Activated T-cell treated with anti-CD3 and anti-CD28 coated beads, Interleukin-2, amount 50 U/mL, for 4 hours (primary cell): Measurements from ENCODE around the gene HABP4. TPM values are rescaled to one million over a fixed set of nuclear protein-coding genes. Genes with fewer than 3 reads are reported as not detected.

ENCODE experiments used
- ATAC-seq, 2 donors: fragments of 200-7000 bp; cut with Tn5 transposase; one replicate each; pipeline ENCODE4 v1.10.0; 2021
- DNase-seq: peaks from one replicate; pipeline ENCODE4 v3.0.0-alpha.2; 2020
- H3K27me3 Mint-ChIP-seq: one replicate; pipeline ENCODE4 v1.8.0; 2021; ENCODE audit warnings: low read depth, mixed read lengths
- H3K36me3 Mint-ChIP-seq: one replicate; pipeline ENCODE4 v1.8.0; 2022; ENCODE audit warnings: mixed read lengths; ENCODE audit not compliant: insufficient read depth
- H3K4me1 Mint-ChIP-seq: one replicate; pipeline ENCODE4 v1.8.0; 2021; ENCODE audit warnings: low read depth, mixed read lengths
- H3K4me3 Mint-ChIP-seq: one replicate; pipeline ENCODE4 v1.8.0; 2021; ENCODE audit warnings: mild to moderate bottlenecking, moderate library complexity, mixed read lengths
- H3K9me3 Mint-ChIP-seq: one replicate; pipeline ENCODE4 v1.8.0; 2021; ENCODE audit warnings: mixed read lengths
- total RNA-seq, 3 donors: library from RNA; stranded (reverse); gene quantifications; one replicate each; pipeline ENCODE4 v1.2.1, GENCODE V29; 2021

The HABP4 gene
- total RNA-seq, 3 donors from 2014 or later, result 8.8 to 15.2 (median 10.3) TPM

DNA sequence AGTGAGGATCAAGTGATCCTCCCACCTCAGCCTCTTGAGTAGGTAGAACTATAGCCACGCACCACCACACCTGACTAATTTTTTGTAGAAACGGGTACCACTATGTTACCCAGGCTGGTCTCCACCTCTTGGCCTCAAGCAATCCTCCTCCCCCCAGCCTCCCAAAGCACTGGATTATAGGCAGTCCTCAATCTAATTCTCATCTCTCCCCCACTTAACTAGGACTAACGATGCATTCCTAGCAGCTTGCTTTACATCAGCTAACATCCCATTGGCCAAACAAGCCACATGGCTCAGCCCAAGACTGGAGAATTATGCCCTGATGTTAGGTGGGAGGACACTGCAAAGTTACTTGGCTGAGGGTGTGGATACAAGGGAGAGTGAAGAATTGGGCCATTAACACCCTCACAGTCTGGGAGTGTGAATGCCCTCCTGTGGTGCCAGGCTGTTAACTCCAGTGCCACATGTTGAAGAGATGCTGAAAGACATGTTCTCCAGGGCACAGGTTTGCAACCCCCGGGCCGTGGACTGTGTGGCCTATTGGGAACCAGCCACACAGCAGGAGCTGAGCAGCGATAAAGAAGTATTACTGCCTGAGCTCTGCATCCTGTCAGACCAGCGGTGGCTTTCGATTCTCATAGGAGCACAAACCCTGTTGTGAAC lies 26.5 kb upstream of the HABP4 start:
- H3K9me3 Mint-ChIP-seq, result no peaks in the 10 kb centered on the region
- no peak for DNase-seq
- no peak overlapping the region for H3K4me3 Mint-ChIP-seq
- no peak for ATAC-seq
- H3K27me3 Mint-ChIP-seq, result no peaks in the 10 kb centered on the region
- H3K4me1 Mint-ChIP-seq, result peaks cover 25% of the 10 kb centered on the region
- H3K36me3 Mint-ChIP-seq, result no peaks in the 10 kb centered on the region

DNA sequence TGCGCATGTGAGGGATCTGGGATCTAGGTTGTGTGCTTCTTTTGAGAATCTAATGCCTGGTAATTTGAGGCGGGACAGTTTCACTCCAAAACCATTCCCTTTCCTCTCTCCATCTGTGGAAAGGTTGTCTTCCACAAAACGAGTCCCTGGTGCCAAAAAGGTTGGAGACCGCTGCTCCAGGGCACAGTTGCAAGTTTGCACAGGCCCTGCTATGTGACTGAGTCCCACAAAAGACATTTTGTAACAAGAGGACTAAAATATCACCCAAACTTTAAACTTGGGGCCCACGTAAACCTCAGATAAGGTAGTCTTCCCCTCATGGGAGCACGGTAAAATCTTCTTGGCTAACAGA lies 26.0 kb upstream of the HABP4 start:
- H3K27me3 Mint-ChIP-seq, result no peaks in the 10 kb centered on the region
- ATAC-seq (no peak), DNase-seq (no peak)
- no peaks in the 10 kb centered on the region for H3K9me3 Mint-ChIP-seq
- peaks cover 25% of the 10 kb centered on the region for H3K4me1 Mint-ChIP-seq
- H3K36me3 Mint-ChIP-seq, result no peaks in the 10 kb centered on the region
- H3K4me3 Mint-ChIP-seq, result no peak overlapping the region

GRCh38 chr9:96425500-96426169 lies 24.3 kb upstream of the HABP4 start:
- Mint-ChIP-seq H3K4me3 (no peak overlapping the region), H3K27me3 (no peaks in the 10 kb centered on the region), H3K4me1 (peaks cover 11% of the 10 kb centered on the region), H3K9me3 (no peaks in the 10 kb centered on the region), H3K36me3 (no peaks in the 10 kb centered on the region)
- ATAC-seq (no peak), DNase-seq (no peak)

GRCh38 chr9:96429732-96430131 lies 20.2 kb upstream of the HABP4 start:
- Mint-ChIP-seq H3K36me3 (no peaks in the 10 kb centered on the region), H3K4me1 (peaks cover 5% of the 10 kb centered on the region), H3K4me3 (no peak overlapping the region), H3K27me3 (peaks cover 2% of the 10 kb centered on the region), H3K9me3 (no peaks in the 10 kb centered on the region)
- no peak for DNase-seq
- no peak for ATAC-seq

GRCh38 chr9:96430377-96430776 lies 19.6 kb upstream of the HABP4 start:
- Mint-ChIP-seq H3K9me3 (no peaks in the 10 kb centered on the region), H3K36me3 (no peaks in the 10 kb centered on the region), H3K4me1 (peaks cover 6% of the 10 kb centered on the region), H3K27me3 (peaks cover 2% of the 10 kb centered on the region), H3K4me3 (no peak overlapping the region)
- ATAC-seq (no peak), DNase-seq (no peak)

- ATAC-seq, result no peak
- no peak overlapping the region for H3K4me3 Mint-ChIP-seq
- H3K9me3 Mint-ChIP-seq, result no peaks in the 10 kb centered on the region
- H3K4me1 Mint-ChIP-seq, result peaks cover 2% of the 10 kb centered on the region
- no peaks in the 10 kb centered on the region for H3K36me3 Mint-ChIP-seq
- H3K27me3 Mint-ChIP-seq, result peaks cover 2% of the 10 kb centered on the region
- no peak for DNase-seq
Observed at GRCh38 chr9:96435345-96435744, 14.6 kb upstream of the HABP4 start.

DNA sequence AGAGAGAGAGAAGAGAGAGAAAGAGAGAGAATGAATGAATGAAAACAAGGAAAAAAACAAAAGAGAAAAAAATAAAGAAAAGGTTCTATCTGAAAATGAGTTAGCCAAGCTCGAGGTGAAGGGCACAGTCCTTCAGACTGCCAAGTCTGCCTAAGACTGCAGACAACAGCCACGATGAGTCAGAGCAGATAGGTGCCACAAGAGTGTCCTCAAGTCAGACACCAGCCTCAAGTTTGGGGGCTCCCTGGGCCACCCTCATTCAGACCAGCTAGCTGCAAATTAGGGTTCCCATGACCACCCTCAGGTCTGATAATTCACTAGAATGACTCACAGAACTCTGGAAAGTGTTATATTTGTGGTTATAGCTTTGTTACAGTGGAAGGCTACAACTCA lies 13.9 kb upstream of the HABP4 start:
- DNase-seq (no peak), ATAC-seq (peak in 1 of 2 donors; percentile 53)
- Mint-ChIP-seq H3K9me3 (no peaks in the 10 kb centered on the region), H3K27me3 (peaks cover 2% of the 10 kb centered on the region), H3K36me3 (no peaks in the 10 kb centered on the region), H3K4me1 (peaks cover 2% of the 10 kb centered on the region), H3K4me3 (no peak overlapping the region)

GRCh38 chr9:96436456-96437126 lies 13.4 kb upstream of the HABP4 start:
- Mint-ChIP-seq H3K36me3 (no peaks in the 10 kb centered on the region), H3K4me1 (peaks cover 2% of the 10 kb centered on the region), H3K4me3 (no peak overlapping the region), H3K9me3 (no peaks in the 10 kb centered on the region), H3K27me3 (peaks cover 2% of the 10 kb centered on the region)
- ATAC-seq (no peak), DNase-seq (no peak)

- ATAC-seq (no peak), DNase-seq (no peak)
- Mint-ChIP-seq H3K27me3 (peaks cover 2% of the 10 kb centered on the region), H3K4me1 (peaks cover 2% of the 10 kb centered on the region), H3K4me3 (no peak overlapping the region), H3K36me3 (no peaks in the 10 kb centered on the region), H3K9me3 (no peaks in the 10 kb centered on the region)
Observed at GRCh38 chr9:96437454-96437853, 12.5 kb upstream of the HABP4 start.

DNA sequence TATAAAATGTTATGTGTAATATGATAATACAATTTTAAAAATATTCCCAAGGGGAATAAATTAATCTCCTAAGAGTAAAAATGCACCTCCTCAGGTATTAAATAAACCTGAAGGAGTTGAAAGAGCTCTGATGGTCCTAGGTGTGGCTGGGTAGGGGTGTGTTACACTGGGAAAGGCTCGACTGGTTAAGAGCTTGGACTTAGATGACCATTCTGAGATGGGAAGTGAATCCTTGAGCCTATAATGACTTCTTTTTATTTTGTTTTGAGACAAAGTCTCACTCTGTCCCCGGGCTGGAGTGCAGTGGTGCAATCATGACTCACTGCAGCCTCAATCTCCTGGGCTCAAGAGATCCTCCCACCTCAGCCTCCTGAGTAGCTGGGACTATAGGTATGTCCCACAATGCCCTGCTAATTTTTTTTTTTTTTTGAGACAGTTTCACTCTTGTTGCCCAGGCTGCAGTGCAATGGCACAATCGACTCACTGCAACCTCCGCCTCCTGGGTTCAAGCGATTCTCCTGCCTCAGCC lies 9.2 kb upstream of the HABP4 start:
- Mint-ChIP-seq H3K4me1 (no peaks in the 10 kb centered on the region), H3K4me3 (no peak overlapping the region), H3K36me3 (no peaks in the 10 kb centered on the region), H3K9me3 (no peaks in the 10 kb centered on the region), H3K27me3 (no peaks in the 10 kb centered on the region)
- DNase-seq (no peak), ATAC-seq (no peak)

DNA sequence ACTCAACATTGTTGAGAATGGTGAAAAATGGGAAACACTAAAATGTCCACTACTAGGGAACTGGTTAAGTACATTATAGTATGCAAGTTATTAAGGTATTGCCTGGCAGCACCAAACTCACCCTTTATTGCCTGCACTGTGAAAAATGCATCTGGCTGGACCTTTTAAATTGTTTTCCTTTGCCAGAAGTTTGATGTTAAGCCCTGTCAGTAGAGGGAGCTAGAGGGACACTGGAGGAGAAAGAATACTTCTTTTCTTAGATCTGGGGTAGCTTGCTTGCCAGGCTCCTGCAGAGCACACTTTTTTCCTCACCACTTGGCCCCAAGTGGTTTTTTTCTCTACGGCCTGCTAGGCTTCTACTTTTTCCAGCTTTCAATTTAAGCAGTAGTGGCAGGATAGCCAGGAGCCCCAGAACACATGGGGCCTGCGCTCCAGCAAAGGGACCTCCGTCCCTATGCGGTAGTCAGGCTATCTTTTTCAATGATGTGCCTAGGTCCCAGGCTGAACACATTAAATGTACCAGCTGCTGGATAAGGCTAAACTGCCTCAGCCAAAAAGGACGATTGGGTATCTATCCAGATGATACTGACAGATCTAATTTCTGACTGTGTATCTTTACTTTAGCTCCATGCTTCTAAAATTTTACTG lies 8.0 kb upstream of the HABP4 start:
- no peaks in the 10 kb centered on the region for H3K27me3 Mint-ChIP-seq
- DNase-seq (no peak), ATAC-seq (no peak)
- no peaks in the 10 kb centered on the region for H3K36me3 Mint-ChIP-seq
- H3K4me1 Mint-ChIP-seq, result no peaks in the 10 kb centered on the region
- no peak overlapping the region for H3K4me3 Mint-ChIP-seq
- H3K9me3 Mint-ChIP-seq, result no peaks in the 10 kb centered on the region

- Mint-ChIP-seq H3K36me3 (no peaks in the 10 kb centered on the region), H3K27me3 (no peaks in the 10 kb centered on the region), H3K4me1 (no peaks in the 10 kb centered on the region), H3K4me3 (no peak overlapping the region), H3K9me3 (no peaks in the 10 kb centered on the region)
- DNase-seq, result no peak
- no peak for ATAC-seq
Observed at GRCh38 chr9:96442491-96442890, 7.5 kb upstream of the HABP4 start.

GRCh38 chr9:96447406-96447805 lies 2.6 kb upstream of the HABP4 start:
- ATAC-seq, result no peak
- Mint-ChIP-seq H3K4me3 (no peak overlapping the region), H3K9me3 (no peaks in the 10 kb centered on the region)

DNA sequence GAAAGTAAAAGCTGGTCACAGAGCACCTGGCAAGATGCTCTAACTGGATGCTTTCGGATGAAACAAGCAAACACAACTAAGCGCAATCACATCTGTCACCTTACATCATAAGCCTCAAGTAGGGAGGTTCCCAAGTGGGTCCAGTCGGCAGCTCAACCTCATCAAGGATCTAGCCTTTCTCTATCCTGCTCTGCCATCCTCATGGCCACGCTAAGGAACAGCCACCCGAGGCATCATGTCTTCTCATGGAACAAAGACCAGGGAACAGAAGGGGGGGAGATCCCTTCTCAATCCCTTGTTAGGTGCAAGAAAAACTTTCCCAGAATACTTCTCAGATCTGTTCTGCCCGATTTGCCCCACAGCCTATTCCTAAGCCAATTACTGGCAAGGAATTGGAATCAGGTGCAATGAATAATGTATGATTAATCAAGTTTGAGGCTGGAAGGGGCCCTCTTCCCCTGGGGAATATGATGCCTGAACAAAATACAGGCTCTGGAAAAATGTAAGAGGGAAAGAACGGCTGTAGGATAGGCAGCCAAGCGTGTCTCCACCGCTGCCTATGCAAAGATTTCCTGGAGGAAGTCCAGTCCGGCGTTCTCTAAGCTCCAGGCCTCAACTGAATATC lies 1.3 kb upstream of the HABP4 start:
- Mint-ChIP-seq H3K4me1 (peaks cover 25% of the 10 kb centered on the region), H3K9me3 (no peaks in the 10 kb centered on the region), H3K36me3 (no peaks in the 10 kb centered on the region), H3K4me3 (no peak overlapping the region), H3K27me3 (peaks cover 5% of the 10 kb centered on the region)
- ATAC-seq, result no peak
- DNase-seq, result no peak

More at GRCh38 chr9:96447406-96447805, 2.6 kb upstream of the HABP4 start:
- no peak for DNase-seq
- Mint-ChIP-seq H3K36me3 (no peaks in the 10 kb centered on the region), H3K27me3 (peaks cover 5% of the 10 kb centered on the region), H3K4me1 (peaks cover 19% of the 10 kb centered on the region)
